AG10803 (cell line): Measurements from ENCODE around the gene TTLL11.

Experiments used
- DNase-seq: peaks from one replicate; pipeline ENCODE4 v3.0.0; 2010; ENCODE audit warnings: low read depth
- H3K4me3 ChIP-seq: 2 replicates; pipeline ENCODE4 v1.5.1; 2011; ENCODE audit warnings: mild to moderate bottlenecking, low read length, control low read depth
- CTCF ChIP-seq: conservative IDR thresholded peaks from 2 replicates; pipeline ENCODE4 v1.5.1; 2011; ENCODE audit warnings: mild to moderate bottlenecking, low read length, control low read depth, inconsistent platforms

The TTLL11 gene

GRCh38 chr9:121881920-121882500, 211.1 kb downstream of the TTLL11 start:
- no peak overlapping the region for H3K4me3 ChIP-seq
- no peak for DNase-seq
- no peak for TF ChIP-seq CTCF

GRCh38 chr9:121880343-121880898, 212.7 kb downstream of the TTLL11 start:
- TF ChIP-seq CTCF = no peak
- H3K4me3 ChIP-seq = no peak overlapping the region
- DNase-seq = no peak

- TF ChIP-seq CTCF = no peak
- no peak for DNase-seq
- no peak overlapping the region for H3K4me3 ChIP-seq
Measured at GRCh38 chr9:121878271-121878822, 214.8 kb downstream of the TTLL11 start.

- DNase-seq = peak; percentile 68
- TF ChIP-seq CTCF = no peak
- no peak overlapping the region for H3K4me3 ChIP-seq
Measured at GRCh38 chr9:121876658-121877271, 216.3 kb downstream of the TTLL11 start.

GRCh38 chr9:121876255-121876654, 216.9 kb downstream of the TTLL11 start:
- TF ChIP-seq CTCF = no peak
- DNase-seq = no peak
- no peak overlapping the region for H3K4me3 ChIP-seq

GRCh38 chr9:121874524-121874923, 218.6 kb downstream of the TTLL11 start:
- TF ChIP-seq CTCF = no peak
- DNase-seq = no peak
- no peak overlapping the region for H3K4me3 ChIP-seq
